NCI-H345 (cell line): ENCODE results near the gene LRRC71.

Experiments
- DNase-seq: peaks from one replicate; lab custom pipeline; 2025; lab: John Stamatoyannopoulos, UW

Gene LRRC71

DNA sequence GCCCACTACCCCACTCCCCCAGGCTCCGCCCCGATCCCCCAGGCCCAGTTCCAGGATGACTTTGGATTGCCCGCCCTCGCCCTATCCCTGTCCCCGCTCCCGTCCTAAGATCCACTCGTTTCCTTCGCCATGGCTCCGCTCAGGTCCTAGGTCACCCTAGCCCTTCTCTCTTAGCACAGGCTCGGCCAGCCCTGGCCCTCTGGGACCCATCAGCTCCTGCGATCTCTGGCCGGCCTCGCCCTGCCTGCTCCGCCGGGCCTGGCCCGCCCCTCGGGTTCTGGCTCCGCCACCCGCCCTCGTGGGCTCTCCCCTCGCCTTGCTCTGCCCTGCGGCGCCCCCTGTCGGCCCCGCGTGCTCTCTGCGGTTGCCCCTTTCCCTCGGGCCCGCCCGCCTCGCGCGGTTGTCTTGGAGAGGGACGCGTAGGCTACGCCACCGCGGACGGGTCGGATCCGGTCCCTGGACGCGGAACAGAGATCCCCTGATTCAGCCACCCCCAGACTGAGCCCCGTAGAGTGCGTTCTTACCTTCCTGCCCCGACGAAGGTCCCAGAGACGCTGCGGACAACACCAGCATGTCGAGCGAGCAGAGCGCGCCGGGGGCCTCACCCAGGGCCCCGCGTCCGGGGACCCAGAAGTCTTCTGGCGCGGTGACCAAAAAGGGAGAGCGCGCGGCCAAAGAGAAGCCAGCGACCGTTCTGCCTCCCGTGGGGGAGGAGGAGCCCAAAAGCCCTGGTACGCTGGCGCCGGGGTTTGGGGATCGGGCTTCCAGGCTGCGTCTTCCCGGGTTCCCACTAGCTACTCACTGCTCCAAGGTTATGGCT is at the start of gene LRRC71:
Gene LRRC71, plus strand, starts transcription at position 400 of the 820 bp plus-strand sequence. Its CDS starts 172 bp downstream, at position 572.
- peak; percentile 49 for DNase-seq

DNA sequence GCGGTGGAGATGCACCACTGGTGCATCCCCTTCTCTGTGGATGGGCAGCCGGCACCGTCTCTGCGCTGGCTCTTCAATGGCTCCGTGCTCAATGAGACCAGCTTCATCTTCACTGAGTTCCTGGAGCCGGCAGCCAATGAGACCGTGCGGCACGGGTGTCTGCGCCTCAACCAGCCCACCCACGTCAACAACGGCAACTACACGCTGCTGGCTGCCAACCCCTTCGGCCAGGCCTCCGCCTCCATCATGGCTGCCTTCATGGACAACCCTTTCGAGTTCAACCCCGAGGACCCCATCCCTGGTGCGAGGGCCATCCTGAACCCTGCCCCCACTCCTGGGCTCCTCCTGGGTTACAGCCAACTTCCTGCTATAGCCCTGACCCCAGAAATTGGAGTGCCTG is 46.8 kb upstream of the LRRC71 start:
- DNase-seq: no peak

DNA sequence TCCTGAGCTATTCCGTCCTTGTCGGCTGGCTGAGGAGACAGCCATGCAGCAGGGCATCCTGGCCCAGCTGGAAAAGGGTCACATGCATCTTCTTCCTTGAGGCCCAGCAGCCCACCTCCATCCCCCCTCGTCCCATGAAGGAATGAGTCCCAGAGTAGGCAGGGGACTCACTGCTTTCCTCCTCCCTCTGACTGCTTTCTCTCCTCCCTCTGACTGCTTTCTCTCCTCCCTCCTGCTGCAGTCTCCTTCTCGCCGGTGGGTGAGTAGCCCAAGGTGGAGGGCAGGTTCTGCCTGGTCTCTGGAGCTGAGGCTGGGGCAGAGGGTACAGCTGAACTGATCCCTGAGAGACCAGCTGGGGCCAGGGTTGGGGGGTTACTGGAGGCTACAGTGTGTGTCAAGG is 46.3 kb upstream of the LRRC71 start:
- no peak for DNase-seq

DNA sequence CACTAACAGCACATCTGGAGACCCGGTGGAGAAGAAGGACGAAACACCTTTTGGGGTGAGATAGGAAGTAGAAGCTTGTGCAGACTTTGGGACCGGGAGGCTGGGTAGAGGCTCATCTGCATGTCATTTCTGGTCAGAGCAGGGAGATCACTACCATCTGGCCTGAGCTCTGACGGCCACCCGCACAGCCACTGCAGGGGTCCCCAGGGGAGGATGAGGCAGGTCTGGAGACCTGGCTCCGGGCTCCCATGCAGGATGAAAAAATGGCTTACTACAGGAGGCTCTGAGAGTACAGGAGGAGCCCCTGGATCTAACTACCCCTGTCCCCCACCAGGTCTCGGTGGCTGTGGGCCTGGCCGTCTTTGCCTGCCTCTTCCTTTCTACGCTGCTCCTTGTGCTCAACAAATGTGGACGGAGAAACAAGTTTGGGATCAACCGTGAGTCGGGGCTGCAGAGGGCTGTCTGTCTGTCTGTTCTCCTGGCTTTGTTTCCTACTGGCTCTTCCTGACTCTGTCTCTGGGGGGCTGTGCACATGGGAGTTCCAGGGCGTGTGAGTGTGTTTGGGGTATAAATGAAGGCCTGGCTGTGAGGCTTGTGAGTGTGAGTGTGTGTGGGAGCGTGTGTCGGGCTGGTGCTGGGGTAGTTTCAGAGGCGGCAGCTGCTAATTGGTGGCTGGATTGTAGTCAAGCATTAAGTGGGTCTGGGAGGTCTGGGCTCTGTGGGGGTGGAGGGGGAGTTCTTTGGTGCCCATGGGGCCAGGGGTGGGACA is 45.7 kb upstream of the LRRC71 start:
- no peak for DNase-seq

DNA sequence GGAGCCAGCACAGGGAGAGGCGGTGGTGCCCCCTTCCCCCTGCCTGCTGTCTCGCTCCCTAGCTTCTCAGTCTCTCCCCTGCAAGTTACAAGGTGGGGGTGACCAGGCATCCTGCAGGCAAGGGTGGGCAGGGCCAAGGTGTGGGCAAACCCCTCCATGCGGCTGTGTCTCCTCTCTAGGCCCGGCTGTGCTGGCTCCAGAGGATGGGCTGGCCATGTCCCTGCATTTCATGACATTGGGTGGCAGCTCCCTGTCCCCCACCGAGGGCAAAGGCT is 45.2 kb upstream of the LRRC71 start:
- DNase-seq: no peak

DNA sequence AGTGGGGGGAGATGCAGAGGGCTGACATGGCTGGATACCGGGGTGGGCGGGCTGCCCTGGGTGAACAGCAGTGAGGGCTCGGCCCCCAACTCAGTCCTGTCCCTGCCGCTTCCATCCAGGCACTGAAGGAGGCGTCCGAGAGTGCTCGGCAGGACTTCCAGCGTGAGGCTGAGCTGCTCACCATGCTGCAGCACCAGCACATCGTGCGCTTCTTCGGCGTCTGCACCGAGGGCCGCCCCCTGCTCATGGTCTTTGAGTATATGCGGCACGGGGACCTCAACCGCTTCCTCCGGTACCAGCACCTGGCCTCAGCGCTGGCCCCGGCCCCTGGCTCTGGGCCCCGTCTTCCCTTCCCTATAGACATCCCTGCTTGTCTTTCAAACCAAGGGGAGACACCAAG is 44.2 kb upstream of the LRRC71 start:
- DNase-seq: no peak

DNA sequence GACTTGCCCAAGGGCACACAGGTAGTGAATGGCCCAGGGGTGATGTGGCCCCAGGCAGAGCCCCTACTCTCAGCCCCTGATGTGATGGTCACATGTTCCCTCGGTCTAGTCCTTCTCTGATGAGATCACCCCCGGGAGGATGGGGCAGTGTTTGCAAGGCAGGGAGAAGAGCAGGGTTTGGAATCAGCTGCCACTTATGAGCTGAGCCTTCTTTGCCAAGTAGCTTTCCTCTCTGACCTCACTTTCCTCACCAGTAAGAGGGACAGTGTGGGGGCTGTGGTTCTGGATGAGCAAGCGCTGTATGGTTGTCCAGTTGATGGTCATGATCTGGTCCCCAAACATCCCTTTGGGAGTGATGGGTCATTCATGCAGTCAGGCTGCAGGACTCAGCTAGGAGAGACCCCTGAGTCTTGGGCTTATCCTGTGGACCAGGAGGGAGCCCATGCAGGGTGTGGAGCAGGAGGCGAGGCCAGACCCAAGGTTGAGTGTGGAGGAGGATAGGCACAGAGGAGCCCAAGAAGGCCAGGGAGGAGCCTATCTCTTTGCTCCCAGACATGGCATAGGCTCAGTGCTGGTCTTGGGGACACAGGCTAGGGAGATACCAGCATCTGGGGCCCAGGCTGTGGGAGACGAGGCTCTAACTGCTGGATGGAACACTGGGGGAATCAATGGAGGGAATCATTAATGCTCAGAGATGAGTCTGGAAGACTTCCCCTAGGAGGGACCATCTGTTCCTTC is 42.8 kb upstream of the LRRC71 start:
- no peak for DNase-seq

DNA sequence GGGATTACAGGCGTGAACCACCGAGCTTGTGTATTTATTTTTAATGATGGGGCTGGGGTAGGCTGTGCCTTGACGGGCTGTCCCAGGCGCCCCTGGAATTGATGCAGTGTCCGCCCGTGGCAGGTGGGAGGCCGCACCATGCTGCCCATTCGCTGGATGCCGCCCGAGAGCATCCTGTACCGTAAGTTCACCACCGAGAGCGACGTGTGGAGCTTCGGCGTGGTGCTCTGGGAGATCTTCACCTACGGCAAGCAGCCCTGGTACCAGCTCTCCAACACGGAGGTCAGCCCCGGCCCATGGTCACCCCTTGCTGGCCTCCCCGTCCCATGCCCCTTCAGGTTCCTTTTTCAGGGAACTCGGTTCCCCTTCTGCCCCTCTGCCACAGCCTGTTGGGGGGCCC is 40.6 kb upstream of the LRRC71 start:
- no peak for DNase-seq

DNA sequence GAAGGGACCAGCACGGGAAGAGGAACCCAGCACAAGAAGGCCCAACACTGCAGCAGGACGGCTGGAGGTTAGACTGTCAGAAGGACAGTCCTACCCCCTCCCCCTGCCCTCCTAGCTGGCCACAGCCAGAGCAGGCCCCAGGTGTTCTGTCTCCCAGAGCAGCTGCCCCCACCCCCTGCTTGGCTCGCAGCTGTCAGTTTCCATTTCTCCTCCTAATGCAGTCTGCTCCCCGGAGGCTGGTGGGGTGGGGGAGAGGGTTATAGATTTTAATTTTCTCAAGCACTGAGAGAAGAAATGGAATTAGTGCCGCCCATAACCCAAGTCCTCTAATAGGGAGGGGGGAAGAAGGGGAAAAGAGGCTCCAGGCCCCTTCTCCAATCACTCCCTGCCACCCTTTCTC is 40.0 kb upstream of the LRRC71 start:
- no peak for DNase-seq

DNA sequence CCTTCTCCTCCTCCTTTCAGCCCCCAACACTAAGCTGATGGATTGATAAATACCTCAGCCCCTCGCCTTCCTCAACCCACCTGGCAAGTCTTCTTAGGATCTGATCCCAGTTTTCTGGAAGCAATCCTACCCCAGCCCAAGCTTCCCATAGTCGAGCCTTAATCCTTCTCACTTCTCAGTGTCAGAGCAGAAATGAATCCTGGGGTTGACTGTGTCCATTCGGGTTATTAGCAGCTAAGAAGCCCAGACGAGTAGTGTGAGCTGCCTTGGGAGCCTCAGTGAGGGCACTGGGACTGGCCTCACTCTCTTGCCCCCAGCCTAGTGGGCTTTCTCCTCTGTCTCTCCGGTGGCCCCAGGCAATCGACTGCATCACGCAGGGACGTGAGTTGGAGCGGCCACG is 39.3 kb upstream of the LRRC71 start:
- no peak for DNase-seq

DNA sequence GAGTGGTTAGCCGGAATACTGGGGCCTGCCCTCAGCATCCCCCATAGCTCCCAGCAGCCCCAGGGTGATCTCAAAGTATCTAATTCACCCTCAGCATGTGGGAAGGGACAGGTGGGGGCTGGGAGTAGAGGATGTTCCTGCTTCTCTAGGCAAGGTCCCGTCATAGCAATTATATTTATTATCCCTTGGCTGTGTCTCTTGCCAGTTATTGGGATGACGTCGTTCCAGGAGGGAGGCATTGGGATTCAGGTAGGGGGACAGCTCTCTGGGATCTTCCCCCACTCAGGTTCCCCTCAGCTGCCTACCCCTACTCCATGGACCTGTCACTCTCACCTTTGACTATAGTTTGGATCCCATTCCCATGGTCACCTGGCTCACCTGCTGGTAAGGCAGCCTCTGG is 38.8 kb upstream of the LRRC71 start:
- DNase-seq: no peak

DNA sequence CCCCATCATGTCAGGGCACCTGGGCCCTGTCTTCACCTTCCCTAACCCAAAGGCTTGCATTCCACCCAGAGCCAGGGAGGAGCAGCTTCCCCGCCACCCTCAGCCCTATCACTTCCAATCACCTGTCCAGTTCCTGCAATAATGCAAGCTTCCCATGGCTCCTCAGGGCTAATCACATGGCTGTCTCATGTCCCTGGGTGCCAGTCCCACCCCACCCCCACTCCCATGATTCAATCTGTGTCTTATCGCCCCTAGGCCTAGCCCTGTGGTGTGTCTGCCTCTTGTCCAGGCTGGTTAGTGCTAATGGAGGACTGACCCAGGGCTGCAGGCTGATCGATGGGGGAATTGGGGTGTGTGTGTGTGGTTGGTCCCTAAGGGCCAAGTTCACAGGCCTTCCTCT is 37.9 kb upstream of the LRRC71 start:
- no peak for DNase-seq

DNA sequence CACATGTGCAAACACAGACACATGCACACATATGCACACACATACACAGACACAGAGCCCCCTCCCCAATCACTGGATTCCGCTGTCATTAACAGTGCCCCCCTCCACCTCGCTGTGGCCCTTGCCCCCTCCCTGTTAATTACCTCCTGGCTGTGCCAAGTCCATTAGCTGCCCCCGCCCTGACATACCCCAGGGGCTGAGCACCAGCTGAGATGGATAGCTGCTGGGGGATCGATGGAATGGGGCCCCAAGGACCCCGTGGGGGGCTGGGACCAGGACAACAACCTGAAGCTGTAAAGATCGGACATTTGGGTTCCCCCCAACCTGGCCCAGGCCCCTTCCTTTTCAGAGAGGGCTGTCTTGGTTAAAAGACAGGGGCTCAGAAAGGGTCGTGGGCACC is 36.5 kb upstream of the LRRC71 start:
- no peak for DNase-seq

DNA sequence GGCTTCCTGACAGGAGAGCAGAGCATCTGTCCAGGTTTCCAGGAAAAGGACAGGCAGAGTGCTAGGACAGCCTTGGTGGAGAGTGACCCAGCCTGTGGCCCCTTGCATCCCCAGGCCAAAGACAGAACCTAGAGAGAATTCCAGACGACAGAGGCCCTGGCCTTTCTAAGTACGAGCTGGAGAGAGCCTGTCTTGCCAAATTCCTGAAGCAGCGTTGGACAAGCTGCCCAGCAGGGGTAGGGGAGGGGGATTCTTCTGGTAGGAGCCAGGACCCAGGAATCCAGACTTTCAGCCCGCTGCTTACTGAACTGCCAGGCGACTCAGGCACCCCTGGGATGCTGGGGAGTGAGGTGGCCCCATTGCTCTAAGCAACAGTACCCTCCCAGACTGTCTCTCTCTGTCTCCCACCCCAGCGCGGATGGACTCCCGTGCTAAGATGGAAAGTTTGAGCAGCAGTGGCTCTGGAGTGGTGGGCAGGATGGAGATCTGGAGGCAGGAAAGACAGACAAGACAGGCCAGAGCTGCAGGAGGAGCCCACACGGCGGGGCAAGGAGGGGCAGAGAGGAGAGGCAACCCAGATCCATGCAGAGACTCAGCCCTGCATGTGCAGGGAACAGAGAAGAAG is 35.8 kb upstream of the LRRC71 start:
- no peak for DNase-seq

DNA sequence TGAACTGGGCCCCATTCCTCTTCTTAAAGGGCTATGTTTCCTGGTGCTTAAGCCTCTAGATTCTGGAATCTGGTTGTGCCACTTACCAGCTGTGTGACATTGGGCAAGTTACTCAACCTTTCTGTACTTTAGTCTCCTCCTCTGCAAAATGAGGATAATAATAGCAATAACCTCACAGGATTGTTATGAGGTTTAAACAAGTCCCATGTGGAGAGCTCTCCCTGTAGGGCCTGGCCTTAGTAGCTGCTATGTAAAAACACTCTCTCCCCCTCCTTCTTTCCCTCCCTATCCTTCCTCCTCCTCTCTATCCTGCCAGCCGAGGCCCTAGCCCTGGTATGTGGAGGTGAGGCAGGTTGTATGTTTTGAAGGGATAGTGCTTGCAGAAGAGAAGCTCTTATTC is 35.1 kb upstream of the LRRC71 start:
- DNase-seq: no peak

DNA sequence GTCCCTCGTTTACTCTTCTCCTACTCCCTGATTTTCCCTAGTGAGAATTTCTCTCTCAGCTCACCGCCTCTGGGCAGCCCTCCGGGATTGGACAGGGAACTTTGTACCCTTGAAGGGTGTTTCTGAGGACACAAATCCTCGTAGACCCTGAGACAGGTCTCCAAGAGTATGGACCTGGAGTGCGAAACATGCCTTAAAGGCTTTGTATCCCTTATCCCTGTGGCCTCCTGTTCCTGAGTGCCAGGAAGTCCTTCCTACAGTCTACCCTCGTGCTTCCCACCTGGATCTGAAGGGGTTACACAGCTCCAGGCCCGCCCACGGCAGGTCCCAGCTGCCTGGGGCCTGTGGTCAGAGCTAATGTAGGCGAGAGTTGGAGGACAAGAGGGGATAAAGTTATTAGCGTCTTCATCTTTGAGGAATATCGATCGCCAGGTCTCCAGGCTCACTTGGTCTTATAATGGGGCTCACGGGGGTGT is 34.5 kb upstream of the LRRC71 start:
- no peak for DNase-seq

DNA sequence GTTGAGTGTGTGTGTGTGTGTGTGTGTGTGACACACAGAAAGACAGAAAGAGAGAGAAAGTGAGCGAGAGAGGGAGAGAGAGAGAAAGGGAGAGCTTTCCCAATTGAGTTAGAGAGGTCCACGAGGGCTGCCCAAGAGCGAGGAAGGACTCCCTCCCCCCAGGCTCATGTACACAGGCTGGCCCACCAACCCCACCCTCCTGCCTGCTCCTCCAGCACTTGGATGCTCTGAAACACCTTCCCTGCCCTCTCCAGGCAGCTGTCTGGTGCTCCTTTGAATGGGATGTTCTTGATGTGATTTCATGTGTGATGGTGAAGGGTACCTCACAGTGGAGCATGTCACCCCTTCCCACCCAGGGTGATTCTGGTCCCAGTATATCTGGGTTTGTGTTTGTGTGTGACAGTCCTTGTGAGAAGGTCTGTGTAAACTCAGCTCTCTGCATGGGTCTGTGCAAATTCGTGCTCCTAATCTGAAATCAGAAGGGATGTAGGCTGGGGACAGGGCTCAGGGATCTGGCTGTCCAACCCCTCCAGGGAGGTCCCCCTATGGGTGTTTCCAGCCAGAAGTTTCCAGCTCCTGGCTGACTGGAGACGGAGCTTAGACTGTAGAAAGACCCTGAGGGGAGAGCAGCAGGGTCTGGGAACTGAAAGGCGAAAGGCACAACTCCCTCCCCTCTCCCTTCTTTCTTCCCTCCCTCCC is 33.7 kb upstream of the LRRC71 start:
- DNase-seq: no peak

DNA sequence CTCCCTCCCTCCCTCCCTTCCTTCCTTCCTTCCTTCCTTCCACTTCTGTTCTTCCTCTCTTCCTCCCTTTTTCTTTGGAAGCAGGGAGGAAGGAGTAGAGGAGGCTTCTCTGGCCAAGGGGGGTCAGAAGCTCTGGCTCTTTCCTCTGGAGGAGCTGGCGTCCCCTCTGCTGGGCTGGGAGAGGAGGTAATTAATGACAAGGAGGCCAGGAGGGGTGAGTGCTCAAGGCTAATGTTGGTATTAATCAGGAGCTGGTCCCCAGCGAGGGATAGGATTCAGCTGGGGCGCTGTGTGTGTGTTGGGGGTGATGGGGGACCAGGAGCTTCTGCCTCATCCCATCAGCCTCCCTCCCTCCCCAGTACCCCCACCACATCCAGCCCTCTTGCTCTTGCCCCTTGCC is 33.1 kb upstream of the LRRC71 start:
- DNase-seq: no peak

DNA sequence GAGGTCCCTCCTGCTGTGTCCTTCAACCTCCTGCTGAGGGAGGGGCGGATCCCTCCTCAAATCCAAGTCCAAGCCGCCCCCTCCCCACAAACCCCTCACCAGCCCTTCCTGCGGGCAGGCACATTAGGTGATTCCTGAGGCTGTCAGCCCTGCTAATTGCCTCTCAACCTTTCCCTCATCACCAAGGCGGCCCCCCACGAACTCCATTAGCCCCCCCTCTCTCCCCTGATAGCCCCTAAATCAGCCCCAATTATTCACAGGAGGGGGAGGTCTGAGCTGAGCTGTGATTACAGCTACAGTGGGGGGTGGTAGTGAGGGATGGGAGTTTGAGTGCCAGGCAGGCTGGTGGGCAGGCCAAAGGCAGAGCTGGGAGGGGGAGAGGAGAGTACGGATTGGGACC is 32.7 kb upstream of the LRRC71 start:
- no peak for DNase-seq

DNA sequence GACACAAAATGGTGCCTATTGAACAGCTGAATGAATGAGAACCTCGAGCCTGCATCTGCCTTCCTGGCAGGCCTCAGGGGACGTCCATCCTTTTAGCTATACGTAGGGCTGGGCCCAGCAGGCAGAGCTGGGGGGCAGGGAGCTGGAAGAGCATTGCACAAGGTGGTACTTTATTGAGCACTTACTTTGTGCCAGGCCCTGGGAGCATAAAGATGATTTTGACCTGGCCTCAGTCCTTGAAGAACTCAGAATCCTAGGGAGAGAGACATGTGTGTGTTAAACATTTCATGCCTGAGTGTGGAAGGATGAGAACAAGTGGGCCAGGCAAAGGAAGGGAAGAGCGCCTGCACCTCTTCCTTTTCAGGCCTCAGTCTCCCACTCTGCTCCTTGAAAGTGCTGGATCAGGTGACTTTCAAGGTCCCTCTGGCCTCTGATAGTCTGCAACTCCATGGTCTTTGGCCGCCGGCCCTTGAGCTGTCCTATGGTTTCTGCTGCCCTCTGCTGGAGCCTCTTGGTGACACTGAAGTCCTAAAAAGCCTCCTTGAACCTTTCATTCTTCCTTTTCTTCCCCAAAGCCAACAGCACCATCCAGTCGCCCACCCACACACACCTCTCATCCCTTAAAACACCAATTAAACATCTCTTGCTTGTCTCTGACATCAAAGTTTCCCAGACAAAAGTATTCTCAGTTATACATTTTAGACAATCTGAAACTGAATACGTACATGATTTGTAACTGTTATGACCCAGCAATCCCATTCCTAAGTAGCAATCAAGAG is 30.4 kb upstream of the LRRC71 start:
- DNase-seq: peak; percentile 46
